Measurements from ENCODE around the gene MIER1. TPM values are rescaled to one million over a fixed set of nuclear protein-coding genes. Genes with fewer than 3 reads are reported as not detected.

The MIER1 gene
- total and polyA plus RNA-seq, 9 of the 15 experiments (the other 6 are each of a cell fraction or from before 2014, with no cell fraction given): 13.9 to 34.8 (median 21.5) TPM

DNA sequence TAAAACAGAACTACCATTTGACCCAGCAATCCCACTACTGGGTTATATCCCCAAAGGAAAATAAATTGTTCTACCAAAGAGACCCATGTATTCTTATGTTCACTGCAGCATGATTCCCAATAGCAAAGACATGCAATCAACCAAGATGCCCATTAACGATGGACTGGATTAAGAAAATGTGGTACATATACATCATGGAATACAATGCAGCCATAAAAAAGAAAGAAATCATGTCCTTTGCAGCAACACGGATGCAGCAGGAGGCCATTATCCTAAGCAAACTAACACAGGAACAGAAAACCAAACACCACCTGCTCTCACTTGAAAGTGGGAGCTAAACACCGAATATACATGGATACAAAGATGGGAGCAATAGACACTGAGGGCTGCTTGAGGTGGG lies 85.0 kb downstream of the MIER1 start:
- H3K4me3 ChIP-seq: no peak overlapping the region
- in situ Hi-C loops (cut with MboI) (no loop called here), intact Hi-C loops (cut with micrococcal nuclease) (no loop called here)
- H4K20me1 ChIP-seq (replicated peaks; ENCODE audit: control insufficient read depth, insufficient read depth, low read length): no peaks in the 10 kb centered on the region
- BruUV-seq (replicated peaks): no TSS peak
- TF ChIP-seq CBX2 (IDR thresholded peaks at IDR 0.05; ENCODE audit: insufficient read depth, low read length, poor library complexity, severe bottlenecking) (no peak), TSHZ1 (CRISPR knock-in tag; IDR thresholded peaks at IDR 0.05) (no peak), ZNF146 (CRISPR knock-in tag; IDR thresholded peaks at IDR 0.05; ENCODE audit: unreplicated experiment) (peak; percentile 35), ZZZ3 (IDR thresholded peaks at IDR 0.05) (no peak)
- H3K4me2 ChIP-seq (ENCODE audit: insufficient read depth, low read length): no peak overlapping the region
- POLR2A ChIA-PET: no interaction called here
- peaks cover 3% of the 10 kb centered on the region; the same call in 2 of the 3 replicates for H3K36me3 ChIP-seq (ENCODE audit: control insufficient read depth, insufficient read depth, low read length)
- no peak overlapping the region for H3K9ac ChIP-seq (ENCODE audit: insufficient read depth in 1 of 2, low read depth in 2 of 2, low read length in 2 of 2)
- DNase-seq (ENCODE audit: extremely low read depth in 1 of 4, low spot score in 3 of 4) (no peak), FAIRE-seq (peak; percentile 44), ATAC-seq (no peak)
- CTCF ChIA-PET (ENCODE audit: low intra/inter-chr PET ratio): no interaction called here
- H3K79me2 ChIP-seq (ENCODE audit: control insufficient read depth, insufficient read depth, low read length): no peaks in the 10 kb centered on the region
- 0 out of 5 replicates have a peak, but pooled peaks cover 0 to 2% of the 10 kb centered on the region in 2 experiments for H3K4me1 ChIP-seq (replicated peaks in 1 of 2; ENCODE audit: control insufficient read depth in 2 of 2, insufficient read depth in 2 of 2, low read length in 2 of 2)
- no peak overlapping the region for H3K27ac ChIP-seq (ENCODE audit: extremely low read depth, low read depth, low read length)
- H3K9me3 ChIP-seq (replicated peaks; ENCODE audit: control insufficient read depth, insufficient read depth, low read depth, low read length): no peaks in the 10 kb centered on the region
- H3K9me1 ChIP-seq (ENCODE audit: control insufficient read depth, insufficient read depth, low read length): no peaks in the 10 kb centered on the region
- 85% methylated on average over 3 of the region's 3 CpGs for WGBS (ENCODE audit: insufficient coverage, low coverage, missing lambda C conversion rate)
- no peak overlapping the region for H2AFZ ChIP-seq (ENCODE audit: low read depth, low read length)
- no peaks in the 10 kb centered on the region for H3K27me3 ChIP-seq (ENCODE audit: control insufficient read depth in 2 of 2, insufficient read depth in 2 of 2, low read length in 2 of 2)

Data from K562 (cell line).